Mesothelial cell of epicardium (in vitro differentiated cells): ENCODE data around the gene KIAA1671. TPM values are rescaled to one million over a fixed set of nuclear protein-coding genes. Genes with fewer than 3 reads are reported as not detected.
A peak's percentile ranks its signal among the peaks of the same experiment; 100 is the strongest.
"Not testable (repeated sequence)": the region's sequence is repeated elsewhere in the genome, so short reads cannot be mapped to it uniquely, and the experiment has no call there.

Experiments used
- DNase-seq, 2 experiments: peaks; one replicate each; pipeline ENCODE4 v3.0.0; 2021; ENCODE audit warnings: low spot score in 2 of 2; ENCODE audit not compliant: unreplicated experiment in 2 of 2
- H3K27ac Mint-ChIP-seq: 2 replicates; pipeline ENCODE4 v1.8.0; 2021; ENCODE audit warnings: mixed read lengths
- H3K27me3 Mint-ChIP-seq: 2 replicates; pipeline ENCODE4 v1.8.0; 2021; ENCODE audit warnings: low read depth, mixed read lengths
- H3K36me3 Mint-ChIP-seq: 2 replicates; pipeline ENCODE4 v1.8.0; 2021; ENCODE audit warnings: mixed read lengths
- H3K4me1 Mint-ChIP-seq: 2 replicates; pipeline ENCODE4 v1.8.0; 2021; ENCODE audit warnings: mixed read lengths
- H3K4me3 Mint-ChIP-seq: 2 replicates; pipeline ENCODE4 v1.8.0; 2021; ENCODE audit warnings: mild to moderate bottlenecking, moderate library complexity, mixed read lengths
- H3K9me3 Mint-ChIP-seq: 2 replicates; pipeline ENCODE4 v1.8.0; 2021; ENCODE audit warnings: mixed read lengths
- CTCF ChIP-seq: fragments of 200-600 bp; sonication (generic); IDR thresholded peaks from one replicate; pipeline ENCODE4 v1.5.0; 2021; ENCODE audit warnings: antibody characterized with exemption; ENCODE audit not compliant: unreplicated experiment
- total RNA-seq: library from RNA; stranded (reverse); gene quantifications from 3 replicates; pipeline ENCODE4 v1.2.1, GENCODE V29; 2021

The KIAA1671 gene
- total RNA-seq, result 21.8 to 22.4 TPM (median 22.0 TPM) in 3 replicates

GRCh38 chr22:24951942-24952836 is at the start of gene KIAA1671:
Gene KIAA1671, plus strand, starts transcription at chr22:24952716. Its CDS starts 75,284 bp downstream, at chr22:25028000.
- Mint-ChIP-seq H3K36me3 (no peaks in the 10 kb centered on the region), H3K4me1 (peaks cover 21% of the 10 kb centered on the region), H3K27ac (peak within 1 kb of the TSS; percentile 87), H3K4me3 (peak within 1 kb of the TSS; percentile 88), H3K27me3 (peaks cover 3% of the 10 kb centered on the region), H3K9me3 (no peaks in the 10 kb centered on the region)
- peak; percentile 91 for TF ChIP-seq CTCF
- peak; percentile 88 to 96 for DNase-seq

DNA sequence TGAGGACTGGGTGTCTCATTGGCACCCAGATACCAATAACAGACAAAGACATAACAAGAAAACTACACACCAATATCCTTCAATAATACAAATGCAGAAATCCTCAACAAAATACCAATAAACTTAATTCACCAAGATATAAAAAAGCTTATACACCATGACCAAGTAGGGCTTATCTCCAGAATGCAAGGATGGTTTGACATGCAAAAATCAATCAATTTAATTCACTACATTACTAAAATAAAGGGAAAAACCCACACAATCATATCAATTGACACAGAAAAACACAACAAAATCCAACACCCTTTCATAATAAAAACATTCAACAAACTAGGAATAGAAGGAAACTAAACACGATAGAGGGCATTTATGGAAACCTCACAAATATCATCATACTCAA is 46.6 kb upstream of the KIAA1671 start:
- Mint-ChIP-seq H3K36me3 (peaks cover 18% of the 10 kb centered on the region), H3K4me3 (no peak overlapping the region), H3K27ac (no peak overlapping the region), H3K27me3 (no peaks in the 10 kb centered on the region), H3K4me1 (no peaks in the 10 kb centered on the region), H3K9me3 (peaks cover 33% of the 10 kb centered on the region)
- no peak for TF ChIP-seq CTCF
- DNase-seq, result no peak

DNA sequence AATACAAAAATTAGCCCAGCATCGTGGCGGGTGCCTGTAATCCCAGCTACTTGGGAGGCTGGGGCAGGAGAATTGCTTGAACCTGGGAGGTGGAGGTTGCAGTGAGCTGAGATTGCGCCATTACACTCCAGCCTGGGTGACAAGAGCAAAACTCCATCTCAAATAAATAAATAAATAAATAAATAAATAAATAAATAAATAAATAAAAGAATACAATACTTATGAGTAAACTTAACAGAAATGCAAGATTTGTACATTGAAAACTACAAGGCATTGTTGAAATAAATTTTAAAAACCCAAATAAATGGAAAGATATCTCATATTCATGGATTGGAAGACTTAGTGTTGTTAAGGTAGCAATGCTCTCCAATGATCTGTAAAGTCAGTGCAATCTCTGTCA is 45.4 kb upstream of the KIAA1671 start:
- not testable (repeated sequence) for H3K4me1 Mint-ChIP-seq, H3K27ac Mint-ChIP-seq, DNase-seq, H3K27me3 Mint-ChIP-seq, H3K4me3 Mint-ChIP-seq
- Mint-ChIP-seq H3K36me3 (peaks cover 18% of the 10 kb centered on the region), H3K9me3 (peaks cover 33% of the 10 kb centered on the region)

DNA sequence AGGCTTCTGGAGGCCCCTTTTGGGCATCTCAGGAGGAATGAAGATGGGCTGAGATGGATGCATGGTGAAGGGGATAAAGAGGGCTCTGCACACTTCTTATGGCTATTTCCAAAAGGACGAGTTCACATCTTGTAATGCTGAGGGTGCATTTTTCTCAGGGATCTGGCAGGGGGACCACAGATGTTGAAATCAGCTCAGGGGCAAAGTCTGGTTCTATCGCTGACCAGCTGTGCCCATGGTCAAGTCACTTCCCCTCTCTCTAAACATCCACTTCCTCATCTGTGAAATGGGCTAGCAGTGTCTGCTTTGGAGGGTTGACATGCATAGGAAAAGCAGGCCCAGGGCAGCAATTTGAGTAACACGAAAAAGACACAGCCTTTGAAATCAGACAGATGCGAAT is 32.5 kb upstream of the KIAA1671 start:
- Mint-ChIP-seq H3K27me3 (no peaks in the 10 kb centered on the region), H3K4me3 (no peak overlapping the region), H3K9me3 (peaks cover 3% of the 10 kb centered on the region), H3K27ac (no peak overlapping the region), H3K4me1 (no peaks in the 10 kb centered on the region), H3K36me3 (no peaks in the 10 kb centered on the region)
- no peak for DNase-seq
- TF ChIP-seq CTCF, result no peak

DNA sequence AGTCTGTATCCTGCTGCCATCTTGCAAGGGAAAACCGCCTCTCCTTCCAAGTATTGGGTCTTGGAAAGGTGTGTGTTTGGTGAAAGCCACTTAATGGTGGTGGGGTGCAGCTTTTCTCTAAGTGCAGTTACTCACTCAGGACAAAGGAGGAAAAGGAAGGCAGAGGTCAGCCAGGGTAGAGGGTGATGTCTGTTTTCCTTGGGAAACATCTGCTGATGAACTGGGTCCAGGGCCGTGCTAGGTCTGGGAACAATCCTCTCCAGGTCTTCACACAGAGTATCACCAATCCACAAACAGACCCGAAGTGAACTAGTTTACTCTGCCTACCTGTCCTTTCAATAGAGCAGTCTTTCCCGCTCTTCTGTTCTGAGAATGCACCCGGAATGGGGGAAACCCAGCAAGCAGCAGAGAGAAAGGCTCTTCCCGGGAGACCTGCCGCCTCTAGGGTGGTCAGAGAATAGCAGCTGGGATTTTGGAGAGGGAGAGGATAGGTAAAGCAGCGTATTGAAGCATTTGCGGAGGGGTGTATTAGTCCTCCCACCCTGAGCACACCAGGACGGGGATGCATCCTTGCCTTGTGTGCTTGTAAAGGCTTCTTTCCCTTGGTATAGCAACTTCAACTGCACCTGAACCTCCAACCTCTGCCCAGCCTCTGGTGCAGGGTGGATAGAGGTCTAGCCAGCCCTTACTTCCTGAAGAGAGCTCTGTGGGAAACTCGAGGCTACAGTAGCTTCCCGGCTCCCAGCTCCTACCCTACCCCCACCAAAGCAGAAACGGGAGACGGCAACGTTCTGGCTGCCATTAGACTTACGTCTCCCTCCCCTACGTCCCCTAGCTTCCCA is 26.7 kb upstream of the KIAA1671 start:
- no peak for DNase-seq
- no peak for TF ChIP-seq CTCF
- Mint-ChIP-seq H3K4me1 (no peaks in the 10 kb centered on the region), H3K27ac (no peak overlapping the region), H3K9me3 (no peaks in the 10 kb centered on the region), H3K36me3 (no peaks in the 10 kb centered on the region), H3K4me3 (no peak overlapping the region), H3K27me3 (peaks cover 1% of the 10 kb centered on the region)

GRCh38 chr22:24926428-24926725 is 26.1 kb upstream of the KIAA1671 start:
- H3K36me3 Mint-ChIP-seq, result no peaks in the 10 kb centered on the region
- H3K27me3 Mint-ChIP-seq, result peaks cover 1% of the 10 kb centered on the region
- DNase-seq, result no peak
- H3K4me3 Mint-ChIP-seq, result no peak overlapping the region
- no peaks in the 10 kb centered on the region for H3K4me1 Mint-ChIP-seq
- H3K27ac Mint-ChIP-seq, result no peak overlapping the region
- no peaks in the 10 kb centered on the region for H3K9me3 Mint-ChIP-seq
- no peak for TF ChIP-seq CTCF
